ENCODE results near the gene ST8SIA2.

DNA sequence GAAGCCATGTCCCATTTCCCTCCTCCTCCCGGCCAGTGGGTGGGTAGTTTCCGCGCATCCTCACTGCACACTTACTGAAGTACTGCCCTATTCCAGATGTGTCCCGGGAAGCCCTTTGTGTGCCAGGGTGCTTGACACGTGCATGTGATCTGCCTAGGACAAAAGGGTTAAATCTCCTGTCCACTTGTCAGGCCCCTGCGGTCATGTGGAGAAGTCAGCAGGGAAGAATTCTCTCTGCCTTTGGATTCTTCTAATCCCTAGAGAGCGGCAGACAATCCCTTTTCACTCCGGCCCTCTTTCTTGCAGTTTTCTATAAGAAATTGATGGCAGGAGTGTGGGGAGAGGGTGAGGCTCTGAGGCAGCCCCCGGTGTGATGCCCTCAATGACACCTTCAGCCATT, 19.8 kb downstream of the ST8SIA2 start:
- TF ChIP-seq POLR2AphosphoS5 (IDR thresholded peaks at IDR 0.05; ENCODE audit: low read depth, low read length) (no peak), TAF1 (IDR thresholded peaks at IDR 0.05; ENCODE audit: borderline replicate concordance, insufficient read depth, low read length) (no peak), SIN3A (IDR thresholded peaks at IDR 0.05; ENCODE audit: borderline replicate concordance, insufficient read depth, low read length) (no peak)
